ENCODE measurements around the gene ITGA8.
A peak's percentile ranks its signal among the peaks of the same experiment; 100 is the strongest.

DNA sequence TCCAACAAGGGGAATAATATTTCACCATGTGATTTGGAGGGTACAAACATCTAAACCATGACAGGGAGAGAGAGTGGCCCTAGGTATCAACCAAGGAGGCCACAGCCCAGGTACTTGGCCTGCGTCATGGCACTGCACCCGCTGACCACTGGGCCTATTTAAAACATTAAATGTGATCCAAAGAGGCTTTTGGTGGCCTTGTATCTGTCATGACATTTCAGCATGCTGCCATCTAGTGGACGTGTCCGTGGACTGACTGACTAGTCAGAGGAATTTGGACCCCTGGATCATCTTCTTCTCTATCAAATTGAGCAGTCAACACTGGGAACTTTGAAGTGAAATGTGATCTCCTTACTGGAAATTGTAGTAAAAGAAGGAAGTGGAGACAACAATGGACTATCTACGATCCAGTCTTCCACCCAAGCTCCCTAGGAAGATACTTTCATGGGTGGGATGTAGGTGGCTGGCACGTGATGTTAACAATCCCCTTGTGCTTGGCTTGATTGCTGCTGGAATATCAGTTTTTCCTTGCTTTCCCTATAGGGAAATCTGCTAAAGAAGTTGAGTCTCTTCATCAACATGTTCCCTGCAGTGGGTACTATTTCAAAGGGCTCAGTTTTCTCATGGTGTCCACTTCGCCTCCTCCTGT is 24.6 kb upstream of the ITGA8 start:
- TF ChIP-seq CEBPB (IDR thresholded peaks at IDR 0.05; ENCODE audit: low read depth, low read length) (no peak), SMC3 (IDR thresholded peaks at IDR 0.05; ENCODE audit: low read depth, low read length) (peak; percentile 47), BHLHE40 (IDR thresholded peaks at IDR 0.05; ENCODE audit: low read depth, low read length) (no peak), POLR2A (IDR thresholded peaks at IDR 0.05; ENCODE audit: low read depth, low read length) (no peak), CTCF (conservative IDR thresholded peaks at IDR 0.05; ENCODE audit: low read depth, low read length) (peak; percentile 49), RAD21 (IDR thresholded peaks at IDR 0.05; ENCODE audit: low read length) (peak; percentile 21; the same call in 1 of the 2 replicates), MAZ (IDR thresholded peaks at IDR 0.05; ENCODE audit: borderline replicate concordance, low read depth, low read length) (no peak), NFE2L2 (IDR thresholded peaks at IDR 0.05; ENCODE audit: low read depth, low read length) (no peak)
- TF ChIP-seq, protein P1, sequence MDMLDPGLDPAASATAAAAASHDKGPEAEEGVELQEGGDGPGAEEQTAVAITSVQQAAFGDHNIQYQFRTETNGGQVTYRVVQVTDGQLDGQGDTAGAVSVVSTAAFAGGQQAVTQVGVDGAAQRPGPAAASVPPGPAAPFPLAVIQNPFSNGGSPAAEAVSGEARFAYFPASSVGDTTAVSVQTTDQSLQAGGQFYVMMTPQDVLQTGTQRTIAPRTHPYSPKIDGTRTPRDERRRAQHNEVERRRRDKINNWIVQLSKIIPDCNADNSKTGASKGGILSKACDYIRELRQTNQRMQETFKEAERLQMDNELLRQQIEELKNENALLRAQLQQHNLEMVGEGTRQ (IDR thresholded peaks at IDR 0.05; ENCODE audit: low read depth, low read length) = no peak
